ENCODE results near the gene UBC. TPM values are rescaled to one million over a fixed set of nuclear protein-coding genes. Genes with fewer than 3 reads are reported as not detected.

The UBC gene
- total and polyA plus RNA-seq, 9 of the 15 experiments (the other 6 are each of a cell fraction or from before 2014, with no cell fraction given): 533 to 1,153 (median 813) TPM

DNA sequence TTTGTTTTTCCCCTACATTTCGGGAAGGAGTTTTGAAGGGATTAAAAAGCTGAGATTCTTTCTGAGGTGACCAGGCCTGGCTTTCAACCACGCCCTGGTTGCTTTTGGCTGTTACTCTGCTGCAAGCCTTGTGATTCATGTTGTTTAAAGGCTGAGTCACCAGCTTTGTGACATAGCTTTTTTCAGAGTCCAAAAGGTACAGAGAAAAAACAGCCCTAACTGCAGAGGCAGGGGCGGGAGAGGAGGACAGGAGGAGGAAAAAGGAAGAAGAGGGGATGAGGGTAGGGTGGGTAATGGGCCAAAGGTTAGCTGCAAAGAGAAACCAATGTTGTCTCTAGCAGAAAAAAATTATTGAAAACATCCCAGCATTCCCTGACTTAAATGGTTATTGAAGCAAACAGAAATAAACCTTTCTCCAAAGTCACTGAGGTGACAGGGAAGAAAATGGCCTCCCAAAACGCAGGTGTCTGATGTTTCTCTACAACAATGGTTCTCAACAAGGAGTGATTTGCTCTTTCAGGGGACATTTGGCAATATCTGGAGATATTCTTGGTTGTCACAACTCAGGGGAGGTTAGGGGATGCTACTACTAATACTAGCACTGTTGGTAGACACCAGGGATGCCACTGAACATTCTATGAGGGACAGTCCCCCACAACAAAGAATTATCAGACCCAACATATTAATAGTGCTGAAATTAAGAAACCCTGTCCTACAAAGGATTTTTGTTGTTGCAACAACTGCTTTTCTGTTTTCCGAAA, 2.1 kb upstream of the UBC start (continued):
- no peak for TF ChIP-seq SMAD2 (IDR thresholded peaks at IDR 0.05; ENCODE audit: low read depth, low read length)
- no peak for TF ChIP-seq CXXC5 (CRISPR knock-in tag; IDR thresholded peaks at IDR 0.05)
- TF ChIP-seq ZNF146 (CRISPR knock-in tag; IDR thresholded peaks at IDR 0.05; ENCODE audit: unreplicated experiment): no peak
- TF ChIP-seq HNRNPLL (IDR thresholded peaks at IDR 0.05; ENCODE audit: low read depth, low read length, poor library complexity, severe bottlenecking): no peak
- TF ChIP-seq, protein P1, sequence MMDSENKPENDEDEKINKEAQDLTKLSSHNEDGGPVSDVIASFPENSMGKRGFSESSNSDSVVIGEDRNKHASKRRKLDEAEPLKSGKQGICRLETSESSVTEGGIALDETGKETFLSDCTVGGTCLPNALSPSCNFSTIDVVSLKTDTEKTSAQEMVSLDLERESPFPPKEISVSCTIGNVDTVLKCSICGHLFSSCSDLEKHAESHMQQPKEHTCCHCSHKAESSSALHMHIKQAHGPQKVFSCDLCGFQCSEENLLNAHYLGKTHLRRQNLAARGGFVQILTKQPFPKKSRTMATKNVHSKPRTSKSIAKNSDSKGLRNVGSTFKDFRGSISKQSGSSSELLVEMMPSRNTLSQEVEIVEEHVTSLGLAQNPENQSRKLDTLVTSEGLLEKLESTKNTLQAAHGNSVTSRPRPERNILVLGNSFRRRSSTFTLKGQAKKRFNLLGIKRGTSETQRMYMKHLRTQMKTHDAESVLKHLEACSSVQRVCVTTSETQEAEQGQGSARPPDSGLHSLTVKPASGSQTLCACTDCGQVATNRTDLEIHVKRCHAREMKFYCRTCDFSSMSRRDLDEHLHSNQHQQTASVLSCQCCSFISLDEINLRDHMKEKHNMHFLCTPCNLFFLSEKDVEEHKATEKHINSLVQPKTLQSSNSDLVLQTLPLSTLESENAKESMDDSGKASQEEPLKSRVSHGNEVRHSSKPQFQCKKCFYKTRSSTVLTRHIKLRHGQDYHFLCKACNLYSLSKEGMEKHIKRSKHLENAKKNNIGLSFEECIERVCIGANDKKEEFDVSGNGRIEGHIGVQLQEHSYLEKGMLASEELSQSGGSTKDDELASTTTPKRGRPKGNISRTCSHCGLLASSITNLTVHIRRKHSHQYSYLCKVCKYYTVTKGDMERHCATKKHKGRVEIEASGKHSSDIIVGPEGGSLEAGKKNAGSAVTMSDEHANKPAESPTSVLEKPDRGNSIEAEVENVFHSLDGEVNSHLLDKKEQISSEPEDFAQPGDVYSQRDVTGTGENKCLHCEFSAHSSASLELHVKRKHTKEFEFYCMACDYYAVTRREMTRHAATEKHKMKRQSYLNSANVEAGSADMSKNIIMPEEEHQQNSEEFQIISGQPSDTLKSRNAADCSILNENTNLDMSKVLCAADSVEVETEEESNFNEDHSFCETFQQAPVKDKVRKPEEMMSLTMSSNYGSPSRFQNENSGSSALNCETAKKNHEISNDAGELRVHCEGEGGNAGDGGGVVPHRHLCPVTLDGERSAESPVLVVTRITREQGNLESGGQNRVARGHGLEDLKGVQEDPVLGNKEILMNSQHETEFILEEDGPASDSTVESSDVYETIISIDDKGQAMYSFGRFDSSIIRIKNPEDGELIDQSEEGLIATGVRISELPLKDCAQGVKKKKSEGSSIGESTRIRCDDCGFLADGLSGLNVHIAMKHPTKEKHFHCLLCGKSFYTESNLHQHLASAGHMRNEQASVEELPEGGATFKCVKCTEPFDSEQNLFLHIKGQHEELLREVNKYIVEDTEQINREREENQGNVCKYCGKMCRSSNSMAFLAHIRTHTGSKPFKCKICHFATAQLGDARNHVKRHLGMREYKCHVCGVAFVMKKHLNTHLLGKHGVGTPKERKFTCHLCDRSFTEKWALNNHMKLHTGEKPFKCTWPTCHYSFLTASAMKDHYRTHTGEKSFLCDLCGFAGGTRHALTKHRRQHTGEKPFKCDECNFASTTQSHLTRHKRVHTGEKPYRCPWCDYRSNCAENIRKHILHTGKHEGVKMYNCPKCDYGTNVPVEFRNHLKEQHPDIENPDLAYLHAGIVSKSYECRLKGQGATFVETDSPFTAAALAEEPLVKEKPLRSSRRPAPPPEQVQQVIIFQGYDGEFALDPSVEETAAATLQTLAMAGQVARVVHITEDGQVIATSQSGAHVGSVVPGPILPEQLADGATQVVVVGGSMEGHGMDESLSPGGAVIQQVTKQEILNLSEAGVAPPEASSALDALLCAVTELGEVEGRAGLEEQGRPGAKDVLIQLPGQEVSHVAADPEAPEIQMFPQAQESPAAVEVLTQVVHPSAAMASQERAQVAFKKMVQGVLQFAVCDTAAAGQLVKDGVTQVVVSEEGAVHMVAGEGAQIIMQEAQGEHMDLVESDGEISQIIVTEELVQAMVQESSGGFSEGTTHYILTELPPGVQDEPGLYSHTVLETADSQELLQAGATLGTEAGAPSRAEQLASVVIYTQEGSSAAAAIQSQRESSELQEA (IDR thresholded peaks at IDR 0.05; ENCODE audit: low read depth): no peak
- no peak for TF ChIP-seq XRCC5 (IDR thresholded peaks at IDR 0.05; ENCODE audit: low read depth, low read length)
- no peak for TF ChIP-seq ZFX (CRISPR knock-in tag; IDR thresholded peaks at IDR 0.05)
- TF ChIP-seq, protein P2, sequence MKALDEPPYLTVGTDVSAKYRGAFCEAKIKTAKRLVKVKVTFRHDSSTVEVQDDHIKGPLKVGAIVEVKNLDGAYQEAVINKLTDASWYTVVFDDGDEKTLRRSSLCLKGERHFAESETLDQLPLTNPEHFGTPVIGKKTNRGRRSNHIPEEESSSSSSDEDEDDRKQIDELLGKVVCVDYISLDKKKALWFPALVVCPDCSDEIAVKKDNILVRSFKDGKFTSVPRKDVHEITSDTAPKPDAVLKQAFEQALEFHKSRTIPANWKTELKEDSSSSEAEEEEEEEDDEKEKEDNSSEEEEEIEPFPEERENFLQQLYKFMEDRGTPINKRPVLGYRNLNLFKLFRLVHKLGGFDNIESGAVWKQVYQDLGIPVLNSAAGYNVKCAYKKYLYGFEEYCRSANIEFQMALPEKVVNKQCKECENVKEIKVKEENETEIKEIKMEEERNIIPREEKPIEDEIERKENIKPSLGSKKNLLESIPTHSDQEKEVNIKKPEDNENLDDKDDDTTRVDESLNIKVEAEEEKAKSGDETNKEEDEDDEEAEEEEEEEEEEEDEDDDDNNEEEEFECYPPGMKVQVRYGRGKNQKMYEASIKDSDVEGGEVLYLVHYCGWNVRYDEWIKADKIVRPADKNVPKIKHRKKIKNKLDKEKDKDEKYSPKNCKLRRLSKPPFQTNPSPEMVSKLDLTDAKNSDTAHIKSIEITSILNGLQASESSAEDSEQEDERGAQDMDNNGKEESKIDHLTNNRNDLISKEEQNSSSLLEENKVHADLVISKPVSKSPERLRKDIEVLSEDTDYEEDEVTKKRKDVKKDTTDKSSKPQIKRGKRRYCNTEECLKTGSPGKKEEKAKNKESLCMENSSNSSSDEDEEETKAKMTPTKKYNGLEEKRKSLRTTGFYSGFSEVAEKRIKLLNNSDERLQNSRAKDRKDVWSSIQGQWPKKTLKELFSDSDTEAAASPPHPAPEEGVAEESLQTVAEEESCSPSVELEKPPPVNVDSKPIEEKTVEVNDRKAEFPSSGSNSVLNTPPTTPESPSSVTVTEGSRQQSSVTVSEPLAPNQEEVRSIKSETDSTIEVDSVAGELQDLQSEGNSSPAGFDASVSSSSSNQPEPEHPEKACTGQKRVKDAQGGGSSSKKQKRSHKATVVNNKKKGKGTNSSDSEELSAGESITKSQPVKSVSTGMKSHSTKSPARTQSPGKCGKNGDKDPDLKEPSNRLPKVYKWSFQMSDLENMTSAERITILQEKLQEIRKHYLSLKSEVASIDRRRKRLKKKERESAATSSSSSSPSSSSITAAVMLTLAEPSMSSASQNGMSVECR (CRISPR knock-in tag; IDR thresholded peaks at IDR 0.05): no peak
- TF ChIP-seq ILF3 (IDR thresholded peaks at IDR 0.05; ENCODE audit: borderline replicate concordance): no peak
- TF ChIP-seq DNMT1 (IDR thresholded peaks at IDR 0.05): no peak
- no peak for TF ChIP-seq DIDO1 (tag; IDR thresholded peaks at IDR 0.05; ENCODE audit: low read depth)
- TF ChIP-seq ZNF12 (CRISPR knock-in tag; IDR thresholded peaks at IDR 0.05): no peak
- peak; percentile 67 for TF ChIP-seq ZNF384 (IDR thresholded peaks at IDR 0.05; ENCODE audit: low read depth, low read length)
- TF ChIP-seq MECOM (CRISPR knock-in tag; IDR thresholded peaks at IDR 0.05): no peak
- 0 out of 2 replicates have a peak, but pooled peaks have one; percentile 39 for TF ChIP-seq BHLHE40 (IDR thresholded peaks at IDR 0.05; ENCODE audit: low read length)
- no peak for TF ChIP-seq CHD4 (IDR thresholded peaks at IDR 0.05; ENCODE audit: insufficient read depth, insufficient replicate concordance, low read depth, low read length, poor library complexity, severe bottlenecking)

Measured in K562 (cell line).